Panc1 (cell line): ENCODE data around the gene HDAC11.

Source experiments
- CTCF ChIP-seq: fragments of 450-650 bp; IDR thresholded peaks from 2 replicates; pipeline ENCODE4 v1.5.1; 2017; ENCODE audit warnings: mild to moderate bottlenecking
- POLR2AphosphoS5 ChIP-seq: IDR thresholded peaks from 2 replicates; pipeline ENCODE4 v1.6.1; 2012; ENCODE audit warnings: mild to moderate bottlenecking, low read depth, low read length, moderate library complexity
- REST ChIP-seq, 2 experiments: IDR thresholded peaks; 2 replicates each; pipeline ENCODE4 v1.6.1; 2011 to 2012; ENCODE audit warnings: low read depth in 2 of 2, control low read depth in 1 of 2, low read length in 1 of 2, mild to moderate bottlenecking in 1 of 2, moderate library complexity in 1 of 2; ENCODE audit not compliant: insufficient read depth in 1 of 2
- SIN3A ChIP-seq: IDR thresholded peaks from 2 replicates; pipeline ENCODE4 v1.6.1; 2012; ENCODE audit warnings: low read depth, mild to moderate bottlenecking, low read length, moderate library complexity, borderline replicate concordance; ENCODE audit not compliant: insufficient read depth

DNA sequence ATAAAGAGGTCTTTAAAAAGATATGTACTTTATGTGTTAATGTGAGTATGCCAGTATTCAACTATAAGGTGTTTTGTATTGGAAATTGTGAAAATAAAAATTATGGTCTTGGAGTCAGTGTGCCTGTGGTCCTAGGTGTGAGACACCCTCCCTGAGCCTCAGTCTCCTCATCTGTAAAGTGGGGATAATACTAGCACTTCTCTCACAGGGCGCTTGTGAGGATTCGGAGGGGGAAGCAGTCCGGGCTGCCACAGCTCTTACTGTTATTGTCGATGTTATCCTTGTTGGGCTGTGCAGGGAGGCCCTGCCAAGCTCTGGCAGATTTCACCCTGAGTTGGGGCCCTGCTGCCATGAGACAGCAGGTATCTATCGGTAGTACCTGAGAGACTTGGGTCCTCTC, 42.1 kb downstream of the HDAC11 start:
- TF ChIP-seq CTCF: no peak
- TF ChIP-seq POLR2AphosphoS5: no peak
- no peak for TF ChIP-seq REST (IDR thresholded peaks at IDR 0.05; ENCODE audit: insufficient read depth in 1 of 2, low read depth in 2 of 2, low read length in 1 of 2)
- TF ChIP-seq SIN3A: no peak
